PC-3 (cell line): ENCODE results near the gene ZNF655. TPM values are rescaled to one million over a fixed set of nuclear protein-coding genes. Genes with fewer than 3 reads are reported as not detected.

Experiments used
- ATAC-seq: fragments of 200-7000 bp; cut with Tn5 transposase; 2 replicates; pipeline ENCODE4 v1.9.1; 2020; ENCODE audit warnings: mild to moderate bottlenecking, moderate library complexity
- BruUV-seq: library from RNA; stranded (reverse); fragments of 400-500 nt; replicated peaks from 2 replicates; lab custom pipeline; 2021; lab: Mats Ljungman, UMichigan
- CTCF ChIA-PET: fragments of 300-600 bp; sonication (Branson Sonifier 250); formaldehyde crosslinking; loops from one replicate; lab custom pipeline; 2022; ENCODE audit warnings: antibody characterized with exemption; lab: Charles Lee
- POLR2A ChIA-PET: fragments of 300-600 bp; sonication (Branson Sonifier 250); formaldehyde crosslinking; loops from one replicate; lab custom pipeline; 2022; ENCODE audit warnings: antibody characterized with exemption; ENCODE audit not compliant: unreplicated experiment; lab: Charles Lee
- DNase-seq: peaks from one replicate; pipeline ENCODE4 v3.0.0-alpha.2; 2015
- H2AFZ ChIP-seq: fragments of 300-600 bp; sonication (generic); 2 replicates; pipeline ENCODE4 v1.6.0; 2016; ENCODE audit warnings: antibody characterized with exemption, low read length
- H3F3A ChIP-seq: fragments of 300-600 bp; sonication (generic); one replicate; pipeline ENCODE4 v1.6.0; 2017; ENCODE audit warnings: antibody characterized with exemption, low read length, control low read depth, mild to moderate bottlenecking; ENCODE audit not compliant: unreplicated experiment
- H3K27ac ChIP-seq: fragments of 300-600 bp; sonication (generic); 2 replicates; pipeline ENCODE4 v1.5.1; 2016; ENCODE audit warnings: mild to moderate bottlenecking, low read length
- H3K27me3 ChIP-seq: fragments of 300-600 bp; sonication (generic); 2 replicates; pipeline ENCODE4 v1.6.1; 2016; ENCODE audit warnings: low read length, mixed read lengths
- H3K36me3 ChIP-seq: fragments of 300-600 bp; sonication (generic); 2 replicates; pipeline ENCODE4 v1.6.1; 2016; ENCODE audit warnings: low read depth, mixed run types, low read length, mixed read lengths
- H3K4me1 ChIP-seq: fragments of 300-600 bp; sonication (generic); 2 replicates; pipeline ENCODE4 v1.5.1; 2016; ENCODE audit warnings: low read length; ENCODE audit not compliant: insufficient read depth
- H3K4me2 ChIP-seq: fragments of 300-600 bp; sonication (generic); 2 replicates; pipeline ENCODE4 v1.6.0; 2016; ENCODE audit warnings: low read length
- H3K4me3 ChIP-seq: fragments of 300-600 bp; sonication (generic); 2 replicates; pipeline ENCODE4 v1.5.1; 2016; ENCODE audit warnings: mild to moderate bottlenecking, low read length, mixed read lengths
- H3K79me2 ChIP-seq: fragments of 300-600 bp; sonication (generic); 2 replicates; pipeline ENCODE4 v1.6.1; 2017; ENCODE audit warnings: low read length, mixed read lengths
- H3K9ac ChIP-seq: fragments of 300-600 bp; sonication (generic); 2 replicates; pipeline ENCODE4 v1.6.0; 2016; ENCODE audit warnings: mild to moderate bottlenecking, low read length
- H3K9me2 ChIP-seq: fragments of 300-600 bp; sonication (generic); replicated peaks from 2 replicates; pipeline ENCODE4 v1.6.1; 2016; ENCODE audit warnings: mixed run types, low read length, mixed read lengths
- H3K9me3 ChIP-seq: fragments of 300-600 bp; sonication (generic); 2 replicates; pipeline ENCODE4 v1.6.1; 2016; ENCODE audit warnings: low read length, mixed read lengths
- H4K20me1 ChIP-seq: fragments of 300-600 bp; sonication (generic); 2 replicates; pipeline ENCODE4 v1.6.1; 2016; ENCODE audit warnings: low read length, mixed read lengths
- CTCF ChIP-seq: fragments of 300-600 bp; sonication (generic); conservative IDR thresholded peaks from 2 replicates; pipeline ENCODE4 v1.5.1; 2017; ENCODE audit warnings: antibody characterized with exemption, low read depth, mild to moderate bottlenecking, low read length
- EZH2 ChIP-seq: fragments of 300-600 bp; sonication (generic); IDR thresholded peaks from one replicate; pipeline ENCODE4 v1.6.1; 2017; ENCODE audit warnings: antibody characterized with exemption, mild to moderate bottlenecking, low read length; ENCODE audit not compliant: unreplicated experiment
- EZH2phosphoT487 ChIP-seq: fragments of 300-600 bp; sonication (generic); IDR thresholded peaks from 2 replicates; pipeline ENCODE4 v1.6.1; 2018; ENCODE audit warnings: mild to moderate bottlenecking, antibody characterized with exemption, low read length, borderline replicate concordance
- intact Hi-C: fragments of 100-400 bp; cut with micrococcal nuclease; formaldehyde crosslinking; loops from 2 replicates; pipeline ENCODE4 v1.9.0; 2023
- total RNA-seq: library from RNA; depleted of rRNA; stranded (reverse); fragments of >200 nt; gene quantifications from 2 replicates; pipeline ENCODE4 v1.2.3, GENCODE V29; 2014

Gene ZNF655
- total RNA-seq, 1 experiment from 2014 or later = not detected

GRCh38 chr7:99618726-99619125 is 60.3 kb downstream of the ZNF655 start:
- BruUV-seq = no TSS peak
- Histone ChIP-seq H3K9ac (no peak overlapping the region; the same call in 1 of the 2 replicates), H3K4me2 (peak overlapping the region; percentile 98), H3K9me3 (no peaks in the 10 kb centered on the region), H2AFZ (no peak overlapping the region), H3K4me1 (peaks cover 21% of the 10 kb centered on the region), H3F3A (no peaks in the 10 kb centered on the region), H3K27me3 (no peaks in the 10 kb centered on the region), H3K4me3 (peak overlapping the region; percentile 96; the same call in 1 of the 2 replicates), H3K27ac (peak overlapping the region; percentile 54), H3K79me2 (peaks cover 32% of the 10 kb centered on the region), H4K20me1 (no peaks in the 10 kb centered on the region), H3K9me2 (no peaks in the 10 kb centered on the region), H3K36me3 (peaks cover 38% of the 10 kb centered on the region)
- peak; percentile 94 for DNase-seq
- POLR2A ChIA-PET = no interaction called here
- intact Hi-C loops = loop anchor here (5.0 kb wide), 2 partner anchors 219 to 299 kb away; partner anchors contain the start of gene TRIM4
- peak; percentile 47 for ATAC-seq
- TF ChIP-seq EZH2 = no peak
- no peak for TF ChIP-seq EZH2phosphoT487
- TF ChIP-seq CTCF = no peak
- CTCF ChIA-PET = no interaction called here

DNA sequence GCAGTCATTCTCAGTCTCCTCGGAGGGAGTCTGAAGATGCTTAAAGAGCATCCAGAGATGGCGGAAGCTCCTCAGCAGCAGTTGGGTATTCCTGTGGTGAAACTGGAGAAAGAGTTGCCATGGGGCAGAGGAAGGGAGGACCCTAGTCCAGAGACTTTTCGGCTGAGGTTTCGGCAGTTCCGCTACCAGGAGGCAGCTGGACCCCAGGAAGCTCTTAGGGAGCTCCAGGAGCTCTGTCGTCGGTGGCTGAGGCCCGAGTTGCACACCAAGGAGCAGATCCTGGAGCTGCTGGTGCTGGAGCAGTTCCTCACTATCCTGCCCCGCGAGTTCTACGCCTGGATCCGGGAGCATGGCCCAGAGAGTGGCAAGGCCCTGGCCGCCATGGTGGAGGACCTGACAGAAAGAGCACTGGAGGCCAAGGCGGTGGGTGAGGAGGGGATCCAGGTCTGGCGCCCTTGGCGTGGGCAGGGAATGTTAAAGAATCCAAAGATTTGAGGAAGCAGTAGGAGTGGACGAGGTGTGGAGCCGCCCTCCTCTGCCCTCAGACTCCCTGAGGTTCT is 61.2 kb downstream of the ZNF655 start:
- no peak overlapping the region for H3K9ac ChIP-seq
- no peaks in the 10 kb centered on the region for H3K9me3 ChIP-seq
- no peaks in the 10 kb centered on the region for H4K20me1 ChIP-seq
- H3K27ac ChIP-seq = peak overlapping the region; percentile 54; the same call in 1 of the 2 replicates
- H3K79me2 ChIP-seq = peaks cover 32% of the 10 kb centered on the region
- ATAC-seq (no peak), DNase-seq (no peak)
- ChIA-PET POLR2A (no interaction called here), CTCF (no interaction called here)
- no peaks in the 10 kb centered on the region for H3F3A ChIP-seq
- H2AFZ ChIP-seq = no peak overlapping the region
- H3K4me2 ChIP-seq = peak overlapping the region; percentile 98; the same call in 1 of the 2 replicates
- H3K36me3 ChIP-seq = peaks cover 47% of the 10 kb centered on the region
- no peak overlapping the region for H3K4me3 ChIP-seq
- H3K9me2 ChIP-seq = no peaks in the 10 kb centered on the region
- H3K4me1 ChIP-seq = peaks cover 21% of the 10 kb centered on the region
- intact Hi-C loops = loop anchor here (5.0 kb wide), 2 partner anchors 218 to 298 kb away; partner anchors contain the start of gene TRIM4
- TF ChIP-seq CTCF (no peak), EZH2phosphoT487 (no peak), EZH2 (no peak)
- no peaks in the 10 kb centered on the region for H3K27me3 ChIP-seq
- no TSS peak for BruUV-seq

DNA sequence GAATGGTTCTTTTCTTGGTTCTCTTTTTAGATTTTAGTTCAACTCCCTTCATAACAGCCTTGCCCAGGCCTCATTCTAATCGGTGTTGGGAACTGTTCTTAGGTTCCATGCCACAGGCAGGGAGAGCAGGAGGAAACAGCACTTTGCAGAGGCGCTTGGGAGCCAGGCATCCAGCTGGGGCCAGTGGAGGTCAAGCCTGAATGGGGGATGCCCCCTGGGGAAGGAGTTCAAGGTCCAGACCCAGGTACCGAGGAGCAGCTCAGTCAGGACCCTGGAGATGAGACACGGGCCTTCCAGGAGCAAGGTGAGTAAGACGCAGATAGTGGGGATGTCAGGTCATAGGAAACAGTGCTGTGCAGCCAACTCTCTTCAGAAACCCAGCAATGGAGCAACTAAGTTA is 62.8 kb downstream of the ZNF655 start:
- Histone ChIP-seq H3K4me1 (peaks cover 21% of the 10 kb centered on the region), H3K4me2 (no peak overlapping the region), H3K4me3 (no peak overlapping the region), H3K9me3 (no peaks in the 10 kb centered on the region), H3F3A (no peaks in the 10 kb centered on the region), H3K36me3 (peaks cover 57% of the 10 kb centered on the region), H4K20me1 (no peaks in the 10 kb centered on the region), H3K79me2 (peaks cover 32% of the 10 kb centered on the region), H3K9me2 (no peaks in the 10 kb centered on the region), H3K9ac (no peak overlapping the region), H3K27me3 (no peaks in the 10 kb centered on the region), H2AFZ (no peak overlapping the region), H3K27ac (no peak overlapping the region)
- no peak for ATAC-seq
- ChIA-PET CTCF (no interaction called here), POLR2A (no interaction called here)
- no TSS peak for BruUV-seq
- no peak for DNase-seq
- TF ChIP-seq EZH2phosphoT487 = no peak
- no peak for TF ChIP-seq CTCF
- TF ChIP-seq EZH2 = no peak
- intact Hi-C loops = no loop called here
